AG08396 (cell line): ENCODE results near the gene DUSP1.

ENCODE experiments used
- DNase-seq: peaks from one replicate; pipeline ENCODE4 v3.0.0; 2012; ENCODE audit warnings: low spot score, mixed read lengths

DUSP1 gene

GRCh38 chr5:172762214-172763119, 8.5 kb downstream of the DUSP1 start:
- DNase-seq: no peak

GRCh38 chr5:172760959-172761358, 10.0 kb downstream of the DUSP1 start:
- no peak for DNase-seq

GRCh38 chr5:172760136-172760535, 10.9 kb downstream of the DUSP1 start:
- DNase-seq: no peak

GRCh38 chr5:172758834-172759149, 12.2 kb downstream of the DUSP1 start:
- DNase-seq: no peak

- peak; percentile 56 for DNase-seq
These were observed 12.7 kb downstream of the DUSP1 start for GRCh38 chr5:172758077-172758833.

GRCh38 chr5:172757394-172758010, 13.5 kb downstream of the DUSP1 start:
- no peak for DNase-seq

GRCh38 chr5:172756764-172757393, 14.1 kb downstream of the DUSP1 start:
- DNase-seq: no peak

- DNase-seq: no peak
These were observed 16.2 kb downstream of the DUSP1 start for GRCh38 chr5:172754596-172755356.

GRCh38 chr5:172753101-172753500, 17.9 kb downstream of the DUSP1 start:
- no peak for DNase-seq

GRCh38 chr5:172751761-172752510, 19.1 kb downstream of the DUSP1 start:
- DNase-seq: no peak

GRCh38 chr5:172749881-172750633, 20.9 kb downstream of the DUSP1 start:
- DNase-seq: no peak

- DNase-seq: no peak
These were observed 21.9 kb downstream of the DUSP1 start for GRCh38 chr5:172749076-172749475.

GRCh38 chr5:172748341-172748843, 22.6 kb downstream of the DUSP1 start:
- no peak for DNase-seq

GRCh38 chr5:172747471-172747870, 23.5 kb downstream of the DUSP1 start:
- DNase-seq: no peak

GRCh38 chr5:172746725-172747124, 24.3 kb downstream of the DUSP1 start:
- no peak for DNase-seq

GRCh38 chr5:172745838-172746237, 25.2 kb downstream of the DUSP1 start:
- DNase-seq: no peak

- DNase-seq: no peak
These were observed 25.6 kb downstream of the DUSP1 start for GRCh38 chr5:172745406-172745805.

- no peak for DNase-seq
These were observed 26.6 kb downstream of the DUSP1 start for GRCh38 chr5:172744123-172745104.
